Loucy (cell line): ENCODE results near the gene RBM33.

Source experiments
- H2AFZ ChIP-seq: fragments of 200-600 bp; sonication (generic); 2 replicates; pipeline ENCODE4 v1.6.0; 2016; ENCODE audit warnings: antibody characterized with exemption, mild to moderate bottlenecking, low read length, moderate library complexity
- H3F3A ChIP-seq: fragments of 200-600 bp; 2 replicates; pipeline ENCODE4 v1.6.0; 2016; ENCODE audit warnings: antibody characterized with exemption, low read depth, mild to moderate bottlenecking
- H3K27me3 ChIP-seq: fragments of 200-600 bp; sonication (generic); 2 replicates; pipeline ENCODE4 v1.6.1; 2014; ENCODE audit warnings: low read length, mild to moderate bottlenecking; ENCODE audit not compliant: insufficient read depth, poor library complexity, severe bottlenecking
- H3K36me3 ChIP-seq: fragments of 200-600 bp; sonication (generic); 2 replicates; pipeline ENCODE4 v1.6.1; 2016; ENCODE audit warnings: low read length; ENCODE audit not compliant: insufficient read depth
- H3K4me1 ChIP-seq: fragments of 200-600 bp; sonication (generic); 2 replicates; pipeline ENCODE4 v1.5.1; 2014; ENCODE audit warnings: low read length, mild to moderate bottlenecking; ENCODE audit not compliant: insufficient read depth, poor library complexity, severe bottlenecking
- H3K4me2 ChIP-seq: fragments of 200-600 bp; sonication (generic); 2 replicates; pipeline ENCODE4 v1.6.0; 2014; ENCODE audit warnings: antibody characterized with exemption, low read length, low read depth, mild to moderate bottlenecking; ENCODE audit not compliant: poor library complexity, severe bottlenecking
- H3K4me3 ChIP-seq: fragments of 200-600 bp; sonication (generic); 2 replicates; pipeline ENCODE4 v1.5.1; 2014; ENCODE audit warnings: low read length, mild to moderate bottlenecking, mixed read lengths; ENCODE audit not compliant: poor library complexity, severe bottlenecking
- H3K79me2 ChIP-seq: fragments of 200-600 bp; sonication (generic); 2 replicates; pipeline ENCODE4 v1.6.1; 2014; ENCODE audit warnings: low read length; ENCODE audit not compliant: insufficient read depth
- H3K9ac ChIP-seq: fragments of 200-600 bp; sonication (generic); 2 replicates; pipeline ENCODE4 v1.6.0; 2014; ENCODE audit warnings: mild to moderate bottlenecking, low read depth, low read length, moderate library complexity; ENCODE audit not compliant: poor library complexity, severe bottlenecking
- H3K9me2 ChIP-seq: fragments of 200-600 bp; sonication (generic); replicated peaks from 2 replicates; pipeline ENCODE4 v1.6.1; 2016; ENCODE audit warnings: low read depth, low read length, mixed read lengths
- H3K9me3 ChIP-seq: fragments of 200-600 bp; sonication (generic); 2 replicates; pipeline ENCODE4 v1.6.1; 2014; ENCODE audit warnings: mild to moderate bottlenecking, antibody characterized with exemption, low read length, low read depth; ENCODE audit not compliant: insufficient read depth
- H4K20me1 ChIP-seq: fragments of 200-600 bp; sonication (generic); 2 replicates; pipeline ENCODE4 v1.6.0; 2014; ENCODE audit warnings: antibody characterized with exemption, low read length, mild to moderate bottlenecking; ENCODE audit not compliant: insufficient read depth, poor library complexity, severe bottlenecking
- EZH2phosphoT487 ChIP-seq: fragments of 200-600 bp; IDR thresholded peaks from 2 replicates; pipeline ENCODE4 v1.6.1; 2018; ENCODE audit warnings: antibody characterized with exemption, mild to moderate bottlenecking, moderate library complexity, borderline replicate concordance
- TF ChIP-seq, protein P1 (sequence below): fragments of 200-600 bp; sonication (generic); conservative IDR thresholded peaks from 2 replicates; pipeline ENCODE4 v1.5.1; 2014; ENCODE audit warnings: mild to moderate bottlenecking, antibody characterized with exemption, low read length

RBM33 gene

DNA sequence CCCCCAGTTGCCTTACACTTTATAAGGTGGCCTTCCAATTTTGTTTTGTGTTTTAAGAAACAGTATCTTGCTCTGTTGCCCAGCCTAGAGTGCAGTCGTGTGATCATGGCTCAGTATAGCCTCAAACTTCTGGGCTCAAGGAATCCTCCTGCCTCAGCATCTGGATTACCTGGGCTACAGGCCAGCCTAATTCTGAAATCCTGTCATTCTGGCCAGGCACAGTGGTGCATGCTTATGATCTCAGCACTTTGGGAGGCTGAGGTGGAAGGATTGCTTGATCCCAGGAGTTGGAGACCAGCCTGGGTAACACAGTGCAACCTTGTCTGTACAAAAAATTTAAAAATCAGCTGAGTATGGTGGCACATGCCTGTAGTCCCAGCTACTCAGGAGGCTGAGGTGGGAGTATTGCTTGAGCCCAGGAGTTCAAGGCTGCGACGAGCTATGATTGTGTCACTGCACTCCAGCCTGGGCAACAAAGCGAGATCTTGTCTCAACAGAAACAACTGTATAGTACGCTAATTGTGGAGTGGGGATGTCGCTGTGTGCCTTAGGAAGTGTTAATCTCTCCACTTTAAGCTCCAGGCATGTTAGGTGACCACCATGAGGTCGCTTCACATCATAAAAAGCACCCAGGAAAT, 24.7 kb upstream of the RBM33 start:
- TF ChIP-seq EZH2phosphoT487 = no peak
- TF ChIP-seq, protein P1, sequence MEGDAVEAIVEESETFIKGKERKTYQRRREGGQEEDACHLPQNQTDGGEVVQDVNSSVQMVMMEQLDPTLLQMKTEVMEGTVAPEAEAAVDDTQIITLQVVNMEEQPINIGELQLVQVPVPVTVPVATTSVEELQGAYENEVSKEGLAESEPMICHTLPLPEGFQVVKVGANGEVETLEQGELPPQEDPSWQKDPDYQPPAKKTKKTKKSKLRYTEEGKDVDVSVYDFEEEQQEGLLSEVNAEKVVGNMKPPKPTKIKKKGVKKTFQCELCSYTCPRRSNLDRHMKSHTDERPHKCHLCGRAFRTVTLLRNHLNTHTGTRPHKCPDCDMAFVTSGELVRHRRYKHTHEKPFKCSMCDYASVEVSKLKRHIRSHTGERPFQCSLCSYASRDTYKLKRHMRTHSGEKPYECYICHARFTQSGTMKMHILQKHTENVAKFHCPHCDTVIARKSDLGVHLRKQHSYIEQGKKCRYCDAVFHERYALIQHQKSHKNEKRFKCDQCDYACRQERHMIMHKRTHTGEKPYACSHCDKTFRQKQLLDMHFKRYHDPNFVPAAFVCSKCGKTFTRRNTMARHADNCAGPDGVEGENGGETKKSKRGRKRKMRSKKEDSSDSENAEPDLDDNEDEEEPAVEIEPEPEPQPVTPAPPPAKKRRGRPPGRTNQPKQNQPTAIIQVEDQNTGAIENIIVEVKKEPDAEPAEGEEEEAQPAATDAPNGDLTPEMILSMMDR = no peak
- H3K79me2 ChIP-seq = no peaks in the 10 kb centered on the region
- H3K4me3 ChIP-seq = no peak overlapping the region
- H3F3A ChIP-seq = no peaks in the 10 kb centered on the region
- no peak overlapping the region for H2AFZ ChIP-seq
- H3K9me2 ChIP-seq = no peaks in the 10 kb centered on the region
- no peak overlapping the region for H3K9ac ChIP-seq
- no peaks in the 10 kb centered on the region for H3K9me3 ChIP-seq
- no peaks in the 10 kb centered on the region for H3K4me1 ChIP-seq
- H3K4me2 ChIP-seq = no peak overlapping the region
- H3K27me3 ChIP-seq = no peaks in the 10 kb centered on the region
- H3K36me3 ChIP-seq = no peaks in the 10 kb centered on the region
- no peaks in the 10 kb centered on the region for H4K20me1 ChIP-seq

DNA sequence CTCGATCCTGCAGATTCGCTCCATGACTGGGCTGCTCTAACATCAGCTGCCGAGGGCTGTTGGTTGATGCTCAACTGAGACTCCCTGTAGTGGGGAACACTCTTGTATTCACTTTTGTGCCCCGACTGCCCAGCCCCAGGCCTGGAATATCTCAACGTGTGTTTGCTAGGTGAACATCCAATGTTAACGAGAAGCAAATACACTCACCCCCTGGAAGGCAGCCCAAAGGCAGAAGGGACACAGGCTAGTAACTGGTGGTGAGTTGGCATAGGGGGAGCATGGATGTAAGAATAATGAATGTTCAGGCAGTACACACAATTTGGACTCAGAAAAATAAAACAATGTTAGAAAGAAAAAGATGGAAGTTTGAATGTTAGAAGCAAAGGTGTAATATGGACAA, 24.0 kb upstream of the RBM33 start:
- H3K9me3 ChIP-seq = no peaks in the 10 kb centered on the region
- H2AFZ ChIP-seq = no peak overlapping the region
- no peaks in the 10 kb centered on the region for H3K36me3 ChIP-seq
- no peaks in the 10 kb centered on the region for H3K9me2 ChIP-seq
- no peak for TF ChIP-seq EZH2phosphoT487
- TF ChIP-seq, protein P1 = no peak
- no peak overlapping the region for H3K4me2 ChIP-seq
- H3K4me3 ChIP-seq = no peak overlapping the region
- no peaks in the 10 kb centered on the region for H3K4me1 ChIP-seq
- no peaks in the 10 kb centered on the region for H4K20me1 ChIP-seq
- H3F3A ChIP-seq = no peaks in the 10 kb centered on the region
- H3K9ac ChIP-seq = no peak overlapping the region
- no peaks in the 10 kb centered on the region for H3K79me2 ChIP-seq
- no peaks in the 10 kb centered on the region for H3K27me3 ChIP-seq

DNA sequence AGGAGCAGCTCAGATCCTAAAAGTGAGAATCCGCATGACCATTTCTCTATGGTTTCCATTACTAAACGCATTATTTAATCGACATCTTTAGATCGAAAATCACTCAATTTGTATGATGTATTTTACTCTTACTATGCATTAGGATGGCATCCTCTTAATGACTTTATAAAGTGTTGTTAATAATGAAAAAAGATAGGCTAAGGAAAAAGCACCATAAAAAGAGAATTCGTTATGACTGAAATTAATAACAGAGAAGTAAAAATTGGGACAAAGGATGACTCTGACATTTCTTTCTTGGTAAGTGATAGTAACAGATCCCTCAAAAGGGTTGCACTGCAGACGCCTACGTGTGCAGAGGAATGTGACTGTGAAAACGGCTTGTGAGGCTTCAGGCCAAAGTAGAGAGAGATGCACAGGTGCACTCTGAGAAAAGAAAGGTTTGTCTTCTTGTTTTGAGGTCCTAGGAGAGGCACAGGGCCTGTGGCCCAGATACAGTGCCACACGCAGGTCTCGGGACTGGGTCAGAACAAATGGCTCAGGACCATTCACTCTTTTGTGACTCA, 23.0 kb upstream of the RBM33 start:
- Histone ChIP-seq H3K9me2 (no peaks in the 10 kb centered on the region), H3K9ac (no peak overlapping the region), H2AFZ (no peak overlapping the region), H3K9me3 (no peaks in the 10 kb centered on the region), H3K4me2 (no peak overlapping the region), H3K36me3 (no peaks in the 10 kb centered on the region), H3K79me2 (no peaks in the 10 kb centered on the region), H3K27me3 (no peaks in the 10 kb centered on the region), H3K4me3 (no peak overlapping the region), H4K20me1 (no peaks in the 10 kb centered on the region), H3F3A (no peaks in the 10 kb centered on the region), H3K4me1 (no peaks in the 10 kb centered on the region)
- TF ChIP-seq, protein P1 = no peak
- no peak for TF ChIP-seq EZH2phosphoT487
